Liver (tissue), 9 donors: ENCODE measurements around the gene XCR1. TPM values are rescaled to one million over a fixed set of nuclear protein-coding genes. Genes with fewer than 3 reads are reported as not detected.

Experiments
- DNase-seq: peaks from one replicate; pipeline ENCODE4 v3.0.0-alpha.2; 2017; ENCODE audit warnings: low spot score
- H3K27ac ChIP-seq, 2 donors: one replicate each; pipeline ENCODE4 v1.7.0; 2013; ENCODE audit warnings: inconsistent platforms in 2 of 2, low read length in 2 of 2, control low read depth in 1 of 2, low read depth in 1 of 2, mild to moderate bottlenecking in 1 of 2
- H3K27me3 ChIP-seq, 4 donors: one replicate each; pipeline versions ENCODE4 v1.6.1 to v1.7.0; 2013; ENCODE audit warnings: low read length in 3 of 4, inconsistent platforms in 1 of 4, mild to moderate bottlenecking in 1 of 4, moderate library complexity in 1 of 4; ENCODE audit not compliant: control insufficient read depth in 4 of 4, insufficient read depth in 4 of 4
- H3K36me3 ChIP-seq, 4 donors: one replicate each; pipeline versions ENCODE4 v1.6.1 to v1.7.0; 2013; ENCODE audit warnings: low read length in 3 of 4, mild to moderate bottlenecking in 3 of 4, low read depth in 1 of 4, moderate library complexity in 1 of 4; ENCODE audit not compliant: control insufficient read depth in 4 of 4, insufficient read depth in 3 of 4
- H3K4me1 ChIP-seq, 4 donors: one replicate each; pipeline versions ENCODE4 v1.6.1 to v1.7.0; 2013; ENCODE audit warnings: low read length in 3 of 4, mild to moderate bottlenecking in 3 of 4, moderate library complexity in 1 of 4; ENCODE audit not compliant: control insufficient read depth in 4 of 4, insufficient read depth in 4 of 4
- H3K4me3 ChIP-seq, 3 donors: one replicate each; pipeline versions ENCODE4 v1.6.1 to v1.7.0; 2013; ENCODE audit warnings: low read length in 3 of 3, control low read depth in 1 of 3, low read depth in 1 of 3, mild to moderate bottlenecking in 1 of 3
- H3K9ac ChIP-seq, 2 donors: one replicate each; pipeline ENCODE4 v1.7.0; 2013; ENCODE audit warnings: low read length in 2 of 2, mild to moderate bottlenecking in 2 of 2, moderate library complexity in 2 of 2, control low read depth in 1 of 2, low read depth in 1 of 2
- H3K9me3 ChIP-seq, 4 donors: one replicate each; pipeline versions ENCODE4 v1.6.1 to v1.7.0; 2013; ENCODE audit warnings: low read length in 3 of 4; ENCODE audit not compliant: control insufficient read depth in 4 of 4
- EGR1 ChIP-seq, 2 donors: IDR thresholded peaks; 2 replicates each; pipeline ENCODE4 v1.6.1; 2016 to 2018; ENCODE audit warnings: antibody characterized with exemption in 2 of 2, low read depth in 2 of 2
- FOXA1 ChIP-seq: IDR thresholded peaks from 2 replicates; pipeline ENCODE4 v1.6.1; 2016; ENCODE audit warnings: antibody characterized with exemption
- FOXA2 ChIP-seq: IDR thresholded peaks from 2 replicates; pipeline ENCODE4 v1.6.1; 2016; ENCODE audit warnings: antibody characterized with exemption
- GABPA ChIP-seq, 2 donors: IDR thresholded peaks in 1 of 2; conservative IDR thresholded peaks in 1 of 2; 2 replicates each; pipeline ENCODE4 v1.6.1; 2016; ENCODE audit warnings: antibody characterized with exemption in 2 of 2, mild to moderate bottlenecking in 1 of 2, moderate library complexity in 1 of 2
- HNF4A ChIP-seq, 2 donors: conservative IDR thresholded peaks; 2 replicates each; pipeline ENCODE4 v1.6.1; 2016; ENCODE audit warnings: antibody characterized with exemption in 2 of 2, mild to moderate bottlenecking in 2 of 2
- HNF4G ChIP-seq: IDR thresholded peaks from 2 replicates; pipeline ENCODE4 v1.6.1; 2016; ENCODE audit warnings: antibody characterized with exemption
- JUND ChIP-seq, 2 donors: IDR thresholded peaks; 2 replicates each; pipeline ENCODE4 v1.6.1; 2016; ENCODE audit warnings: antibody characterized with exemption in 2 of 2
- NR2F2 ChIP-seq: IDR thresholded peaks from 2 replicates; pipeline ENCODE4 v1.6.1; 2016; ENCODE audit warnings: antibody characterized with exemption
- RAD21 ChIP-seq, 2 donors: IDR thresholded peaks; 2 replicates each; pipeline ENCODE4 v1.6.1; 2016; ENCODE audit warnings: antibody characterized with exemption in 2 of 2, mild to moderate bottlenecking in 2 of 2
- REST ChIP-seq: IDR thresholded peaks from 2 replicates; pipeline ENCODE4 v1.6.1; 2016; ENCODE audit warnings: antibody characterized with exemption, mild to moderate bottlenecking
- RXRA ChIP-seq, 2 donors: IDR thresholded peaks; 2 replicates each; pipeline ENCODE4 v1.6.1; 2017 to 2018; ENCODE audit warnings: antibody characterized with exemption in 2 of 2, mild to moderate bottlenecking in 1 of 2
- SP1 ChIP-seq: IDR thresholded peaks from 2 replicates; pipeline ENCODE4 v1.6.1; 2018; ENCODE audit warnings: antibody characterized with exemption, mild to moderate bottlenecking
- TAF1 ChIP-seq: conservative IDR thresholded peaks from 2 replicates; pipeline ENCODE4 v1.6.1; 2016; ENCODE audit warnings: antibody characterized with exemption, mild to moderate bottlenecking
- WGBS: extraction: QIAGEN DNeasy Blood & Tissue Kit; methylation state at CpG from one replicate; pipeline ENCODE4 v1.1.7; 2013; 5-methylcytosine and 5-hydroxymethylcytosine counted together
- polyA plus RNA-seq, 2 donors: library from polyadenylated mRNA; stranded (reverse) in 1 of 2; unstranded in 1 of 2; fragments of 200-250 nt in 1 of 2; fragments of >200 nt in 1 of 2; fragmentation: Nextera tagmentation in 1 of 2; extraction: Ambion mirVana in 1 of 2; gene quantifications; one replicate each; pipeline versions ENCODE4 v1.2.1 to v1.2.3, GENCODE V29; 2013 to 2015
- total RNA-seq, 2 donors: library from RNA; depleted of rRNA; stranded (reverse); fragments of >200 nt; gene quantifications; one replicate each; pipeline ENCODE4 v1.2.3, GENCODE V29; 2014
- TF ChIP-seq, protein P1 (sequence below): fragments of 150-350 bp; IDR thresholded peaks from 2 replicates; pipeline ENCODE4 v1.5.1; 2017; ENCODE audit warnings: improper control_type of control experiment, low read depth, low read length; ENCODE audit not compliant: missing input control
- TF ChIP-seq, protein P2 (sequence below): IDR thresholded peaks from 2 replicates; pipeline ENCODE4 v1.6.1; 2016; ENCODE audit warnings: antibody characterized with exemption
- TF ChIP-seq, protein P3 (sequence below): IDR thresholded peaks from 2 replicates; pipeline ENCODE4 v1.6.1; 2016; ENCODE audit warnings: antibody characterized with exemption
- TF ChIP-seq, protein P4 (sequence below): IDR thresholded peaks from 2 replicates; pipeline ENCODE4 v1.6.1; 2016; ENCODE audit warnings: antibody characterized with exemption
- donor health status: healthy.
- donor health status: healthy.
- donor health status: healthy.
- donor health status: healthy.
- donor health status: healthy.

Gene XCR1
- total and polyA plus RNA-seq, 4 donors: under 0.01 to 0.08 (median 0.03) TPM; not detected in 1

DNA sequence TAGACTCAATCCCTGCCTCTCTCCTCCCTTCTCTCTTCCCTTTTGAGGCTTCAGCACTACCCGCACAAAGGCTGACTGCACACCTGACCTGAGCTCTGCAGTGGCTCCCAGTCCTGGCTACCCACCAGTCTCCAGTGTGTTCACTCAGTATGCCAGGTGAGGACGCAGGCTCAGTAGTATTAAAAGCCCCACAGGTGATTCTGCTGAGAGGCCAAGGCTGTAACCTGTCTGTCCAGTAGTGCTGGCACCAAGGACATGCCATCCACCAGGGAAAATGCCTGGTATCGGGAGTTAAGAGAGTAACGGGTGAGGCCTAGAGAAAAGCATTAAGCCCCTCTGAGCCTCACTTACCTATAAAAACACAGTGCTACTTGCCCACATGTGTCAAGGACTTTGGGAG, 52.6 kb downstream of the XCR1 start:
- H3K9me3 ChIP-seq: no peaks in the 10 kb centered on the region
- DNase-seq: no peak
- no peak overlapping the region for H3K9ac ChIP-seq
- no peak overlapping the region for H3K4me3 ChIP-seq
- H3K27me3 ChIP-seq: no peaks in the 10 kb centered on the region
- no peaks in the 10 kb centered on the region for H3K4me1 ChIP-seq
- no peak overlapping the region for H3K27ac ChIP-seq
- TF ChIP-seq, protein P1, sequence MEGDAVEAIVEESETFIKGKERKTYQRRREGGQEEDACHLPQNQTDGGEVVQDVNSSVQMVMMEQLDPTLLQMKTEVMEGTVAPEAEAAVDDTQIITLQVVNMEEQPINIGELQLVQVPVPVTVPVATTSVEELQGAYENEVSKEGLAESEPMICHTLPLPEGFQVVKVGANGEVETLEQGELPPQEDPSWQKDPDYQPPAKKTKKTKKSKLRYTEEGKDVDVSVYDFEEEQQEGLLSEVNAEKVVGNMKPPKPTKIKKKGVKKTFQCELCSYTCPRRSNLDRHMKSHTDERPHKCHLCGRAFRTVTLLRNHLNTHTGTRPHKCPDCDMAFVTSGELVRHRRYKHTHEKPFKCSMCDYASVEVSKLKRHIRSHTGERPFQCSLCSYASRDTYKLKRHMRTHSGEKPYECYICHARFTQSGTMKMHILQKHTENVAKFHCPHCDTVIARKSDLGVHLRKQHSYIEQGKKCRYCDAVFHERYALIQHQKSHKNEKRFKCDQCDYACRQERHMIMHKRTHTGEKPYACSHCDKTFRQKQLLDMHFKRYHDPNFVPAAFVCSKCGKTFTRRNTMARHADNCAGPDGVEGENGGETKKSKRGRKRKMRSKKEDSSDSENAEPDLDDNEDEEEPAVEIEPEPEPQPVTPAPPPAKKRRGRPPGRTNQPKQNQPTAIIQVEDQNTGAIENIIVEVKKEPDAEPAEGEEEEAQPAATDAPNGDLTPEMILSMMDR: no peak
- TF ChIP-seq, protein P2, sequence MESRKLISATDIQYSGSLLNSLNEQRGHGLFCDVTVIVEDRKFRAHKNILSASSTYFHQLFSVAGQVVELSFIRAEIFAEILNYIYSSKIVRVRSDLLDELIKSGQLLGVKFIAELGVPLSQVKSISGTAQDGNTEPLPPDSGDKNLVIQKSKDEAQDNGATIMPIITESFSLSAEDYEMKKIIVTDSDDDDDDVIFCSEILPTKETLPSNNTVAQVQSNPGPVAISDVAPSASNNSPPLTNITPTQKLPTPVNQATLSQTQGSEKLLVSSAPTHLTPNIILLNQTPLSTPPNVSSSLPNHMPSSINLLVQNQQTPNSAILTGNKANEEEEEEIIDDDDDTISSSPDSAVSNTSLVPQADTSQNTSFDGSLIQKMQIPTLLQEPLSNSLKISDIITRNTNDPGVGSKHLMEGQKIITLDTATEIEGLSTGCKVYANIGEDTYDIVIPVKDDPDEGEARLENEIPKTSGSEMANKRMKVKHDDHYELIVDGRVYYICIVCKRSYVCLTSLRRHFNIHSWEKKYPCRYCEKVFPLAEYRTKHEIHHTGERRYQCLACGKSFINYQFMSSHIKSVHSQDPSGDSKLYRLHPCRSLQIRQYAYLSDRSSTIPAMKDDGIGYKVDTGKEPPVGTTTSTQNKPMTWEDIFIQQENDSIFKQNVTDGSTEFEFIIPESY: no peak
- TF ChIP-seq HNF4A (conservative IDR thresholded peaks at IDR 0.05) (no peak), EGR1 (IDR thresholded peaks at IDR 0.05; ENCODE audit: low read depth in 2 of 2) (no peak), HNF4G (no peak), TAF1 (no peak)
- TF ChIP-seq, protein P3, sequence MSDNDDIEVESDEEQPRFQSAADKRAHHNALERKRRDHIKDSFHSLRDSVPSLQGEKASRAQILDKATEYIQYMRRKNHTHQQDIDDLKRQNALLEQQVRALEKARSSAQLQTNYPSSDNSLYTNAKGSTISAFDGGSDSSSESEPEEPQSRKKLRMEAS: no peak
- TF ChIP-seq, protein P4, sequence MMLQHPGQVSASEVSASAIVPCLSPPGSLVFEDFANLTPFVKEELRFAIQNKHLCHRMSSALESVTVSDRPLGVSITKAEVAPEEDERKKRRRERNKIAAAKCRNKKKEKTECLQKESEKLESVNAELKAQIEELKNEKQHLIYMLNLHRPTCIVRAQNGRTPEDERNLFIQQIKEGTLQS: no peak
- peaks cover 2 to 72% (median 31%) of the 10 kb centered on the region in 4 donors for H3K36me3 ChIP-seq
- 92% methylated on average over 4 of the region's 4 CpGs for WGBS

GRCh38 chr3:45972534-45973402, 54.5 kb downstream of the XCR1 start:
- H3K4me3 ChIP-seq: no peak overlapping the region
- no peaks in the 10 kb centered on the region for H3K9me3 ChIP-seq
- no peaks in the 10 kb centered on the region for H3K4me1 ChIP-seq
- H3K9ac ChIP-seq: no peak overlapping the region
- H3K27me3 ChIP-seq: no peaks in the 10 kb centered on the region
- DNase-seq: no peak
- 90% methylated on average over 6 of the region's 6 CpGs for WGBS
- peaks cover 6 to 76% (median 39%) of the 10 kb centered on the region in 4 donors for H3K36me3 ChIP-seq
- H3K27ac ChIP-seq: no peak overlapping the region
- TF ChIP-seq GABPA (IDR thresholded peaks at IDR 0.05 in 1 of 2, conservative IDR thresholded peaks at IDR 0.05 in 1 of 2) (no peak), RAD21 (IDR thresholded peaks at IDR 0.05) (no peak), JUND (IDR thresholded peaks at IDR 0.05) (no peak), FOXA1 (no peak), FOXA2 (no peak), HNF4G (no peak), REST (no peak), EGR1 (IDR thresholded peaks at IDR 0.05; ENCODE audit: low read depth in 2 of 2) (no peak), NR2F2 (no peak), RXRA (IDR thresholded peaks at IDR 0.05) (no peak), SP1 (no peak), TAF1 (no peak), HNF4A (conservative IDR thresholded peaks at IDR 0.05) (no peak)
- TF ChIP-seq, protein P1: no peak
- TF ChIP-seq, protein P2: no peak
- TF ChIP-seq, protein P4: no peak
